ENCODE measurements around the gene HSPA1B.

HSPA1B gene

DNA sequence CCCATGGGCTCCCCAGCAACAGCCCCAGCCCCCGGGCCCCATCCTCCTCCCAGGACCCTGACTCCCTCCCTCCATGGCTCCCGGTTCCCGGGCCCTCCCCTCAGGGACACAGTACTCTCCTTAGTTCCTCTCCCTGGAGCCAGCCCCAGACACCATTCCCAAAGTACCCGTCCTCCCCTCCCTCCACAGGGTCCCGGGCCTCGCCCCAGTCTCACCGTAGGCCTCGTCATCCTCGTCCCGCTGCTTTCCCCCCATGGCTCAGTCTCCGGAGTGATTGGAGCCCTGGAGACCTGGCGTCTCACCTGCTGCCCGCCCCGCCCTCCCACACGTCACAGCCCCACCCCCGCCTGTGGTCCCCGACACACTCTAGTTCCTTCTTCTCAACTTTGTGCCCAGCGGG, 51.2 kb downstream of the HSPA1B start, which contains the start of gene SLC44A4:
SLC44A4 (minus strand) TSS at position 272 of the 400 bp plus-strand sequence; CDS start at position 255, 17 bp downstream.
- no peak for DNase-seq (ENCODE audit: low read depth in 2 of 2)

GRCh38 chr6:31879143-31879542, 51.6 kb downstream of the HSPA1B start:
- no peak for DNase-seq (ENCODE audit: low read depth in 2 of 2)
